HepG2 (cell line): ENCODE measurements around the gene B3GNT2. TPM values are rescaled to one million over a fixed set of nuclear protein-coding genes. Genes with fewer than 3 reads are reported as not detected.

Source experiments
- ATRX ChIP-seq: sonication (generic); formaldehyde crosslinking; IDR thresholded peaks from 2 replicates; pipeline ENCODE4 v1.4.0; 2020; ENCODE audit warnings: missing genetic modification reagents, borderline replicate concordance
- DNMT1 ChIP-seq: sonication (generic); formaldehyde crosslinking; IDR thresholded peaks from 2 replicates; pipeline ENCODE4 v1.5.1; 2020; ENCODE audit warnings: mild to moderate bottlenecking, missing genetic modification reagents
- DNMT3B ChIP-seq: conservative IDR thresholded peaks from 2 replicates; pipeline ENCODE4 v1.6.1; 2016; ENCODE audit warnings: missing biosample characterization, control low read depth
- GATA4 ChIP-seq: sonication (generic); IDR thresholded peaks from 2 replicates; pipeline ENCODE4 v1.6.1; 2016; ENCODE audit warnings: antibody characterized with exemption, low read depth, borderline replicate concordance
- ISL2 ChIP-seq: sonication (generic); formaldehyde crosslinking; IDR thresholded peaks from 2 replicates; pipeline ENCODE4 v1.5.0; 2020; ENCODE audit warnings: missing genetic modification reagents
- SALL2 ChIP-seq: sonication (generic); formaldehyde crosslinking; IDR thresholded peaks from 2 replicates; pipeline ENCODE4 v1.8.1; 2023; ENCODE audit warnings: mild to moderate bottlenecking, missing genetic modification reagents, inconsistent platforms
- SMC3 ChIP-seq: IDR thresholded peaks from 2 replicates; pipeline ENCODE4 v1.6.1; 2011; ENCODE audit warnings: low read length, improper control_type of control experiment
- TFDP2 ChIP-seq: sonication (generic); formaldehyde crosslinking; IDR thresholded peaks from 2 replicates; pipeline ENCODE4 v1.4.0; 2020; ENCODE audit warnings: missing genetic modification reagents
- USF2 ChIP-seq, 2 experiments: sonication (generic) in 1 of 2; formaldehyde crosslinking in 1 of 2; IDR thresholded peaks; 2 replicates each; pipeline versions ENCODE4 v1.5.1 to v1.6.1; 2011 to 2020; ENCODE audit warnings: borderline replicate concordance in 1 of 2, low read depth in 1 of 2, low read length in 1 of 2, mild to moderate bottlenecking in 1 of 2, missing genetic modification reagents in 1 of 2, moderate library complexity in 1 of 2
- ZBTB25 ChIP-seq: IDR thresholded peaks from 2 replicates; pipeline ENCODE4 v1.6.1; 2018; ENCODE audit warnings: missing genetic modification reagents
- ZNF407 ChIP-seq: sonication (generic); formaldehyde crosslinking; IDR thresholded peaks from one replicate; pipeline ENCODE4 v1.5.1; 2020; ENCODE audit warnings: mild to moderate bottlenecking, missing genetic modification reagents; ENCODE audit errors: not compliant biosample characterization
- ZNF451 ChIP-seq: sonication (generic); formaldehyde crosslinking; IDR thresholded peaks from 2 replicates; pipeline ENCODE4 v1.5.0; 2020; ENCODE audit warnings: mild to moderate bottlenecking, missing genetic modification reagents
- ZNF496 ChIP-seq: sonication (generic); formaldehyde crosslinking; IDR thresholded peaks from 2 replicates; pipeline ENCODE4 v1.8.1; 2023; ENCODE audit warnings: mild to moderate bottlenecking, moderate library complexity, missing genetic modification reagents; ENCODE audit not compliant: insufficient replicate concordance
- ZNF547 ChIP-seq: sonication (generic); formaldehyde crosslinking; IDR thresholded peaks from 2 replicates; pipeline ENCODE4 v1.5.1; 2020; ENCODE audit warnings: mild to moderate bottlenecking, missing genetic modification reagents
- ZNF660 ChIP-seq: sonication (generic); formaldehyde crosslinking; IDR thresholded peaks from 2 replicates; pipeline ENCODE4 v1.5.1; 2020; ENCODE audit warnings: mild to moderate bottlenecking, low read depth, missing genetic modification reagents, borderline replicate concordance
- polyA plus RNA-seq, 8 experiments: library from polyadenylated mRNA; depleted of rRNA in 3 of 8; stranded (reverse) in 7 of 8; unstranded in 1 of 8; fragments of >200 nt; fragmentation: Illumina TruSeq in 4 of 8; extraction: Trizol in 4 of 8; gene quantifications; 2 replicates each; pipeline versions ENCODE4 v1.2.1 to v1.2.3, GENCODE V29; 2011 to 2016; ENCODE audit warnings: low read depth in 4 of 8, missing spikeins in 1 of 8, mixed read lengths in 1 of 8; ENCODE audit not compliant: insufficient read depth in 1 of 8
- total RNA-seq, 5 experiments: library from RNA; depleted of rRNA; stranded (reverse); fragments of >200 nt; fragmentation: Illumina TruSeq; extraction: Trizol; gene quantifications; 2 replicates each; pipeline ENCODE4 v1.2.3, GENCODE V29; 2016; ENCODE audit warnings: low read depth in 1 of 5

The B3GNT2 gene
- total and polyA plus RNA-seq, 2 of the 13 experiments (the other 11 are each of a cell fraction or from before 2014, with no cell fraction given), result 26.3 to 28.5 TPM

GRCh38 chr2:62194558-62195420 is 1.1 kb upstream of the B3GNT2 start (continued):
- TF ChIP-seq TFDP2 (CRISPR knock-in tag) (peak; percentile 76), USF2 (IDR thresholded peaks at IDR 0.05; ENCODE audit: low read depth, low read length) (peak; percentile 55), USF2 (CRISPR knock-in tag; IDR thresholded peaks at IDR 0.05; ENCODE audit: borderline replicate concordance) (peak; percentile 73), GATA4 (no peak; the same call in 1 of the 2 replicates), ZBTB25 (CRISPR knock-in tag) (peak; percentile 93), ZNF496 (CRISPR knock-in tag) (no peak), ATRX (CRISPR knock-in tag) (no peak), DNMT3B (CRISPR knock-in tag) (no peak), ZNF660 (CRISPR knock-in tag) (no peak; the same call in 1 of the 2 replicates), SMC3 (peak; percentile 6; the same call in 1 of the 2 replicates), ZNF547 (no peak; the same call in 1 of the 2 replicates), SALL2 (CRISPR knock-in tag) (no peak), ISL2 (no peak), ZNF451 (CRISPR knock-in tag) (no peak; the same call in 1 of the 2 replicates), ZNF407 (no peak), DNMT1 (CRISPR knock-in tag) (0 out of 2 replicates have a peak, but pooled peaks have one; percentile 26)
